IMR-90 (cell line): ENCODE results near the gene NEURL1. TPM values are rescaled to one million over a fixed set of nuclear protein-coding genes. Genes with fewer than 3 reads are reported as not detected.
A peak's percentile ranks its signal among the peaks of the same experiment; 100 is the strongest.

Source experiments
- ATAC-seq: fragments of 200-7000 bp; cut with Tn5 transposase; 2 replicates; pipeline ENCODE4 v1.9.1; 2020; ENCODE audit warnings: low read depth, mild to moderate bottlenecking, moderate library complexity
- BruUV-seq: library from RNA; stranded (reverse); fragments of 400-500 nt; replicated peaks from 2 replicates; lab custom pipeline; 2021; lab: Mats Ljungman, UMichigan
- CTCF ChIA-PET: fragments of 300-600 bp; formaldehyde crosslinking; extraction: SDS; loops from one replicate; lab custom pipeline; 2021; ENCODE audit warnings: antibody characterized with exemption; lab: Yijun Ruan, JAX
- POLR2A ChIA-PET: fragments of 300-600 bp; sonication (Branson Sonifier 250); formaldehyde crosslinking; loops from one replicate; lab custom pipeline; 2022; ENCODE audit warnings: antibody characterized with exemption; ENCODE audit not compliant: unreplicated experiment; lab: Charles Lee
- DNase-seq: peaks from one replicate; pipeline ENCODE4 v3.0.0; 2013
- H2AFZ ChIP-seq: replicated peaks from 2 replicates; pipeline ENCODE3; 2013; ENCODE audit warnings: low read length, mild to moderate bottlenecking; ENCODE audit not compliant: poor library complexity
- H2AK5ac ChIP-seq: 2 replicates; pipeline ENCODE4 v1.6.1; 2013; ENCODE audit warnings: low read depth, low read length, inconsistent platforms
- H2AK9ac ChIP-seq: replicated peaks from 2 replicates; pipeline ENCODE3; 2013; ENCODE audit warnings: mild to moderate bottlenecking, low read depth, low read length, moderate library complexity; ENCODE audit not compliant: poor library complexity
- H2BK120ac ChIP-seq: 2 replicates; pipeline ENCODE4 v1.6.1; 2013; ENCODE audit warnings: low read depth, low read length, inconsistent platforms
- H2BK15ac ChIP-seq: 3 replicates; pipeline ENCODE4 v1.6.1; 2013; ENCODE audit warnings: low read depth, low read length, inconsistent platforms
- H2BK20ac ChIP-seq: 2 replicates; pipeline ENCODE4 v1.6.1; 2013; ENCODE audit warnings: low read depth, mild to moderate bottlenecking, inconsistent platforms, low read length, moderate library complexity
- H2BK5ac ChIP-seq: 2 replicates; pipeline ENCODE4 v1.6.1; 2013; ENCODE audit warnings: mild to moderate bottlenecking, low read depth, low read length, inconsistent platforms; ENCODE audit not compliant: poor library complexity, severe bottlenecking
- H3K14ac ChIP-seq: replicated peaks from 2 replicates; pipeline ENCODE4 v1.6.1; 2013; ENCODE audit warnings: low read depth, low read length, inconsistent platforms
- H3K18ac ChIP-seq: 2 replicates; pipeline ENCODE4 v1.6.1; 2013; ENCODE audit warnings: low read depth, low read length, control low read depth
- H3K23ac ChIP-seq: 2 replicates; pipeline ENCODE4 v1.6.1; 2013; ENCODE audit warnings: low read depth, low read length, inconsistent platforms
- H3K27ac ChIP-seq: 2 replicates; pipeline ENCODE4 v1.5.1; 2013; ENCODE audit warnings: mild to moderate bottlenecking, control low read depth, low read length; ENCODE audit not compliant: insufficient read depth
- H3K27me3 ChIP-seq: 2 replicates; pipeline ENCODE4 v1.6.1; 2013; ENCODE audit warnings: low read length; ENCODE audit not compliant: control insufficient read depth, insufficient read depth
- H3K36me3 ChIP-seq: 2 replicates; pipeline ENCODE4 v1.6.1; 2013; ENCODE audit warnings: low read length, mixed read lengths; ENCODE audit not compliant: control insufficient read depth, insufficient read depth
- H3K4ac ChIP-seq: 2 replicates; pipeline ENCODE4 v1.6.1; 2013; ENCODE audit warnings: low read depth, low read length, inconsistent platforms
- H3K4me1 ChIP-seq: 2 replicates; pipeline ENCODE4 v1.6.1; 2013; ENCODE audit warnings: low read length, mixed read lengths; ENCODE audit not compliant: control insufficient read depth, insufficient read depth
- H3K4me2 ChIP-seq: 2 replicates; pipeline ENCODE4 v1.6.1; 2013; ENCODE audit warnings: low read depth, mild to moderate bottlenecking, control low read depth, low read length, moderate library complexity
- H3K4me3 ChIP-seq: 2 replicates; pipeline ENCODE4 v1.5.1; 2013; ENCODE audit warnings: low read depth, mild to moderate bottlenecking, control low read depth, low read length, moderate library complexity; ENCODE audit not compliant: insufficient read depth
- H3K56ac ChIP-seq: 2 replicates; pipeline ENCODE4 v1.6.1; 2013; ENCODE audit warnings: low read length, inconsistent platforms; ENCODE audit not compliant: insufficient read depth; ENCODE audit errors: extremely low read depth
- H3K79me1 ChIP-seq, 2 experiments: 2 replicates each; pipeline ENCODE4 v1.6.1; 2013; ENCODE audit warnings: low read length in 2 of 2, inconsistent platforms in 1 of 2, low read depth in 1 of 2
- H3K9ac ChIP-seq: 2 replicates; pipeline ENCODE4 v1.6.1; 2013; ENCODE audit warnings: low read depth, low read length, control low read depth
- H3K9me1 ChIP-seq: 2 replicates; pipeline ENCODE4 v1.6.1; 2013; ENCODE audit warnings: low read length, inconsistent platforms; ENCODE audit not compliant: insufficient read depth
- H3K9me3 ChIP-seq: 2 replicates; pipeline ENCODE4 v1.6.1; 2013; ENCODE audit warnings: low read length; ENCODE audit not compliant: control insufficient read depth, insufficient read depth
- H4K20me1 ChIP-seq: 2 replicates; pipeline ENCODE4 v1.6.1; 2013; ENCODE audit warnings: low read length, inconsistent platforms; ENCODE audit not compliant: insufficient read depth
- H4K5ac ChIP-seq: 2 replicates; pipeline ENCODE4 v1.6.1; 2013; ENCODE audit warnings: mild to moderate bottlenecking, low read depth, low read length, control low read depth
- H4K8ac ChIP-seq, 2 experiments: 2 replicates each; pipeline ENCODE4 v1.6.1; 2013; ENCODE audit warnings: low read depth in 2 of 2, low read length in 2 of 2, control low read depth in 1 of 2, inconsistent platforms in 1 of 2
- H4K91ac ChIP-seq: 2 replicates; pipeline ENCODE4 v1.6.1; 2013; ENCODE audit warnings: low read depth, low read length, inconsistent platforms; ENCODE audit not compliant: insufficient read depth
- CTCF ChIP-seq: conservative IDR thresholded peaks from 2 replicates; pipeline ENCODE4 v1.5.1; 2012; ENCODE audit warnings: mild to moderate bottlenecking, low read depth, low read length, improper control_type of control experiment
- FOS ChIP-seq: fragments of 150-350 bp; IDR thresholded peaks from 2 replicates; pipeline ENCODE4 v1.6.1; 2016; ENCODE audit warnings: low read depth, low read length
- MAZ ChIP-seq: IDR thresholded peaks from 2 replicates; pipeline ENCODE4 v1.6.1; 2012; ENCODE audit warnings: low read depth, mild to moderate bottlenecking, low read length, improper control_type of control experiment, moderate library complexity, borderline replicate concordance
- MXI1 ChIP-seq: IDR thresholded peaks from 2 replicates; pipeline ENCODE4 v1.6.1; 2012; ENCODE audit warnings: low read depth, mild to moderate bottlenecking, low read length, moderate library complexity, borderline replicate concordance
- RAD21 ChIP-seq: IDR thresholded peaks from 2 replicates; pipeline ENCODE4 v1.6.1; 2012; ENCODE audit warnings: low read length, improper control_type of control experiment
- RFX5 ChIP-seq: IDR thresholded peaks from 2 replicates; pipeline ENCODE4 v1.8.0; 2012; ENCODE audit warnings: low read depth, mild to moderate bottlenecking, low read length, moderate library complexity
- SMC3 ChIP-seq: fragments of 150-350 bp; IDR thresholded peaks from 2 replicates; pipeline ENCODE4 v1.6.1; 2016; ENCODE audit warnings: low read depth, mild to moderate bottlenecking, antibody characterized with exemption, low read length, moderate library complexity
- WGBS, 2 experiments: methylation state at CpG; one replicate each; pipeline versions ENCODE4 v1.1.5 to v1.1.7; 2013; ENCODE audit warnings: missing lambda C conversion rate in 2 of 2; ENCODE audit not compliant: insufficient read length in 1 of 2; ENCODE audit errors: extremely low coverage in 2 of 2; 5-methylcytosine and 5-hydroxymethylcytosine counted together
- dilution Hi-C: fragments of 300-500 bp; cut with HindIII; formaldehyde crosslinking; loops from one replicate; pipeline ENCODE4 v1.14.3; 2018; ENCODE audit warnings: low sequenced_read_pairs; ENCODE audit not compliant: unreplicated experiment
- in situ Hi-C: fragments of 300-500 bp; cut with MboI; formaldehyde crosslinking; loops from 3 replicates; pipeline ENCODE4 v1.14.3; 2019; ENCODE audit warnings: low sequenced_read_pairs, inconsistent platforms, mixed read lengths
- intact Hi-C: fragments of 100-400 bp; cut with micrococcal nuclease; formaldehyde crosslinking; loops from 2 replicates; pipeline ENCODE4 v1.10.0; 2022
- polyA plus RNA-seq, 3 experiments: library from polyadenylated mRNA; depleted of rRNA; stranded (reverse); fragments of >200 nt; gene quantifications; 2 replicates each; pipeline ENCODE4 v1.2.3, GENCODE V29; 2012; ENCODE audit warnings: low replicate concordance in 1 of 3
- total RNA-seq: library from RNA; depleted of rRNA; stranded (reverse); fragments of >200 nt; gene quantifications from 2 replicates; pipeline ENCODE4 v1.2.3, GENCODE V29; 2012

Gene NEURL1
- total and polyA plus RNA-seq, 2 of the 4 experiments (the other 2 are of a cell fraction): 0.36 to 0.82 TPM

- ATAC-seq (peak; percentile 77), DNase-seq (peak; percentile 49)
- Histone ChIP-seq H3K4me1 (peaks cover 3% of the 10 kb centered on the region; the same call in 1 of the 2 replicates), H2AK5ac (no peak overlapping the region), H4K20me1 (peaks cover 16% of the 10 kb centered on the region; the same call in 1 of the 2 replicates), H3K9me3 (no peaks in the 10 kb centered on the region), H3K4ac (no peak overlapping the region), H3K27me3 (peaks cover 82% of the 10 kb centered on the region), H4K5ac (no peak overlapping the region), H3K4me3 (peak overlapping the region; percentile 39), H4K91ac (no peak overlapping the region), H2BK20ac (no peak overlapping the region), H3K27ac (no peak overlapping the region), H3K23ac (0 out of 2 replicates have a peak overlapping the region, but pooled peaks have one; percentile 31), H2BK120ac (no peak overlapping the region), H3K4me2 (peak overlapping the region; percentile 91), H3K18ac (no peak overlapping the region), H2AK9ac (peak overlapping the region; percentile 75), H3K14ac (no peak overlapping the region), H2BK5ac (no peak overlapping the region), H3K56ac (no peak overlapping the region), H3K79me1 (no peaks in the 10 kb centered on the region), H2AFZ (peak overlapping the region; percentile 89), H2BK15ac (no peak overlapping the region), H3K9me1 (no peaks in the 10 kb centered on the region; the same call in 1 of the 2 replicates), H3K36me3 (no peaks in the 10 kb centered on the region), H3K9ac (no peak overlapping the region; the same call in 1 of the 2 replicates), H4K8ac (no peak overlapping the region)
- intact Hi-C loops (no loop called here), dilution Hi-C loops (no loop called here), in situ Hi-C loops (no loop called here)
- TF ChIP-seq RAD21: peak; percentile 29
- no peak for TF ChIP-seq MXI1
- TF ChIP-seq MAZ: no peak
- TF ChIP-seq FOS: no peak
- TF ChIP-seq RFX5: no peak
- TF ChIP-seq CTCF: peak; percentile 49
- peak; percentile 23; the same call in 1 of the 2 replicates for TF ChIP-seq SMC3
- POLR2A ChIA-PET: interaction anchor here (0.7 to 0.9 kb wide), 2 partner anchors 10 to 44 kb away, joined by 4 read pairs; no protein-coding TSS in a partner anchor
- CTCF ChIA-PET: interaction anchor here (0.8 kb wide), 1 partner anchor 12 kb away, joined by 3 read pairs; no protein-coding TSS in a partner anchor
- WGBS, 2 experiments: 6% methylated on average over 3 of the region's 17 CpGs; no CpG with 5 or more reads in 1 of the 2 experiments
- no TSS peak for BruUV-seq
These were observed 49.5 kb downstream of the NEURL1 start for GRCh38 chr10:103542764-103543616.
